Measurements from ENCODE around the gene ACSF2. TPM values are rescaled to one million over a fixed set of nuclear protein-coding genes. Genes with fewer than 3 reads are reported as not detected.

ACSF2 gene
- total RNA-seq, 6 donors from 2014 or later: 52.3 to 239 (median 120) TPM

DNA sequence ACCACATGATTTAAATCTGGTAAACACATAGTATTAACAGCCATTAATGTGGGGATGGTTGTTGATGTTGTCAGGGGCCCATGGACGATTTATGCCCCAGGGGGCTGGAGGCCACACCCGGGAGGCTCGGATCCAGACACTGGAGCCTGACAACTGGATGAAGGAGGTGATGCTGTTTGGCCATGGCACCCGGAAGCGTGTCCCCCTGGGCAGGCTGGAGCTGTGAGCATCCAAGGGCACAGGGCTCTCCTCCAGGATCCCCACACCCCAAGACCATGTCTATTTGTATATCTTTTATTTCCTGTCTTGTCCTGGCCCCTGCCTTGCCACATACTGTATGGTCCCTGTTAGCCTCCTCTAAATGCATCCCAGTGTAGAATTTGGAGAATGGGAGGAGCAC is 57.2 kb downstream of the ACSF2 start:
- H3K36me3 ChIP-seq: peaks cover 3 to 49% (median 26%) of the 10 kb centered on the region in 4 donors
- H3K27ac ChIP-seq: peak overlapping the region in 2 of 4 donors; percentile 29 to 73

GRCh38 chr17:50484386-50485155 is 58.6 kb downstream of the ACSF2 start:
- 93% methylated on average over 8 to 10 of the region's 11 CpGs for WGBS, 2 donors
- DNase-seq: no peak

More for the DNA sequence above, 57.2 kb downstream of the ACSF2 start:
- Histone ChIP-seq H3K4me1 (peaks cover 14 to 32% (median 20%) of the 10 kb centered on the region in 4 donors), H3K27me3 (no peaks in the 10 kb centered on the region), H3K9me3 (no peaks in the 10 kb centered on the region), H3K4me3 (no peak overlapping the region)
- TF ChIP-seq CTCF (IDR thresholded peaks at IDR 0.05) (no peak), POLR2A (IDR thresholded peaks at IDR 0.05) (no peak), POLR2AphosphoS5 (IDR thresholded peaks at IDR 0.05) (no peak), EP300 (IDR thresholded peaks at IDR 0.05) (no peak)
- no peak for ATAC-seq (ENCODE audit: low FRiP score in 2 of 2)
- WGBS, 2 donors: 88 to 91% methylated on average over 5 of the region's 5 CpGs
- DNase-seq: no peak

GRCh38 chr17:50487213-50488096 is 61.4 kb downstream of the ACSF2 start:
- ATAC-seq (ENCODE audit: low FRiP score in 2 of 2) (no peak), DNase-seq (no peak)
- Histone ChIP-seq H3K27me3 (no peaks in the 10 kb centered on the region), H3K4me3 (no peak overlapping the region), H3K4me1 (peaks cover 3 to 4% (median 4%) of the 10 kb centered on the region in 4 donors), H3K9me3 (no peaks in the 10 kb centered on the region), H3K36me3 (peaks cover 3 to 43% (median 24%) of the 10 kb centered on the region in 4 donors), H3K27ac (no peak overlapping the region)
- 76 to 85% methylated on average over 11 to 17 of the region's 17 CpGs for WGBS, 2 donors
- TF ChIP-seq POLR2A (IDR thresholded peaks at IDR 0.05) (no peak), POLR2AphosphoS5 (IDR thresholded peaks at IDR 0.05) (no peak), CTCF (IDR thresholded peaks at IDR 0.05) (no peak), EP300 (IDR thresholded peaks at IDR 0.05) (no peak)

More at GRCh38 chr17:50484386-50485155, 58.6 kb downstream of the ACSF2 start:
- ATAC-seq (ENCODE audit: low FRiP score in 2 of 2): no peak
- Histone ChIP-seq H3K36me3 (peaks cover 3 to 49% (median 26%) of the 10 kb centered on the region in 4 donors), H3K27ac (no peak overlapping the region), H3K9me3 (no peaks in the 10 kb centered on the region), H3K4me3 (no peak overlapping the region), H3K4me1 (peaks cover 8 to 22% (median 16%) of the 10 kb centered on the region in 4 donors), H3K27me3 (no peaks in the 10 kb centered on the region)
- no peak for TF ChIP-seq POLR2AphosphoS5 (IDR thresholded peaks at IDR 0.05)
- TF ChIP-seq CTCF (IDR thresholded peaks at IDR 0.05): no peak
- no peak for TF ChIP-seq EP300 (IDR thresholded peaks at IDR 0.05)
- no peak for TF ChIP-seq POLR2A (IDR thresholded peaks at IDR 0.05)

DNA sequence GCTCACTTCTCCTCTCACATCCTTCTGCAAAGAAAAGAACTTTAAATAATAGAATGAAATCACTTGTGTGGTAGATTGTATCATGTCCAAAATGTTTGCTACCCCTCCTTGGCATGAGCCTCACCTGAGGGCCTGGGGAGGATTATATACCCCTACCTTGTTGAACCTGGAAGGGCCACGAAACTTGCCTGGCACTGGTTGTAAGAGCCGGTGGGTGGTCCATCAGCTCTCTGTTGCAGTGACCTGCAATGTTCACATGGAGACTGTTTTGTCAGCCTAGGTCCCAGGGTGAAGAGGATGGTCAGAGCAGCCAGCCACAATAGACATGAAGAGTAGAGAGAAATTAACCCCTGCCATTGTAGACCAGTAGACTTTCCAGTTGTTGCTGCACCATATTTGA is 62.9 kb downstream of the ACSF2 start:
- Histone ChIP-seq H3K27me3 (no peaks in the 10 kb centered on the region), H3K4me1 (no peaks in the 10 kb centered on the region), H3K9me3 (no peaks in the 10 kb centered on the region), H3K27ac (no peak overlapping the region), H3K36me3 (peaks cover 3 to 35% (median 17%) of the 10 kb centered on the region in 4 donors), H3K4me3 (no peak overlapping the region)
- 79 to 100% methylated on average over 2 of the region's 2 CpGs for WGBS, 2 donors
- no peak for TF ChIP-seq CTCF (IDR thresholded peaks at IDR 0.05)
- no peak for TF ChIP-seq EP300 (IDR thresholded peaks at IDR 0.05)
- TF ChIP-seq POLR2A (IDR thresholded peaks at IDR 0.05): no peak
- TF ChIP-seq POLR2AphosphoS5 (IDR thresholded peaks at IDR 0.05): no peak
- no peak for DNase-seq
- ATAC-seq (ENCODE audit: low FRiP score in 2 of 2): no peak

All from upper lobe of left lung (tissue), 6 donors.